OCI-LY1 (cell line): ENCODE results near the gene STX8.
A peak's percentile ranks its signal among the peaks of the same experiment; 100 is the strongest.

ENCODE experiments used
- H2AFZ ChIP-seq: fragments of 200-600 bp; sonication (generic), shearing (Covaris generic); 2 replicates; pipeline ENCODE4 v1.6.0; 2014; ENCODE audit warnings: antibody characterized with exemption, mild to moderate bottlenecking, low read length
- H3F3A ChIP-seq: fragments of 200-600 bp; sonication (generic), shearing (Covaris generic); 2 replicates; pipeline ENCODE4 v1.6.0; 2014; ENCODE audit warnings: mild to moderate bottlenecking, antibody characterized with exemption, low read length, moderate library complexity; ENCODE audit not compliant: insufficient read depth
- H3K27ac ChIP-seq: fragments of 200-600 bp; sonication (generic); 2 replicates; pipeline ENCODE4 v1.5.1; 2014; ENCODE audit warnings: low read length, mixed run types, mild to moderate bottlenecking, low read depth; ENCODE audit not compliant: poor library complexity, severe bottlenecking
- H3K27me3 ChIP-seq: fragments of 200-600 bp; sonication (generic); 2 replicates; pipeline ENCODE4 v1.6.0; 2014; ENCODE audit warnings: antibody characterized with exemption, mild to moderate bottlenecking, low read length, moderate library complexity; ENCODE audit not compliant: insufficient read depth
- H3K36me3 ChIP-seq: fragments of 200-600 bp; sonication (generic); 2 replicates; pipeline ENCODE4 v1.6.1; 2014; ENCODE audit warnings: mild to moderate bottlenecking, antibody characterized with exemption, low read length, moderate library complexity, mixed read lengths; ENCODE audit not compliant: insufficient read depth
- H3K4me1 ChIP-seq: fragments of 200-600 bp; sonication (generic); 2 replicates; pipeline ENCODE4 v1.5.1; 2014; ENCODE audit warnings: mild to moderate bottlenecking, low read length, moderate library complexity; ENCODE audit not compliant: insufficient read depth, severe bottlenecking
- H3K4me2 ChIP-seq: fragments of 200-600 bp; sonication (generic), shearing (Covaris generic); 2 replicates; pipeline ENCODE4 v1.6.1; 2014; ENCODE audit warnings: low read length
- H3K4me3 ChIP-seq: fragments of 200-600 bp; sonication (generic); 2 replicates; pipeline ENCODE4 v1.5.1; 2014; ENCODE audit warnings: low read length, low read depth, mild to moderate bottlenecking, mixed read lengths; ENCODE audit not compliant: poor library complexity, severe bottlenecking
- H3K79me2 ChIP-seq: fragments of 200-600 bp; shearing (Covaris generic); 2 replicates; pipeline ENCODE4 v1.6.1; 2016; ENCODE audit warnings: mixed run types, low read length, mixed read lengths; ENCODE audit not compliant: insufficient read depth
- H3K9ac ChIP-seq: fragments of 200-600 bp; sonication (generic), shearing (Covaris generic); 2 replicates; pipeline ENCODE4 v1.6.1; 2014; ENCODE audit warnings: mild to moderate bottlenecking, low read length, mixed read lengths
- H3K9me2 ChIP-seq: fragments of 200-600 bp; sonication (generic), shearing (Covaris generic); 2 replicates; pipeline ENCODE4 v1.6.1; 2014; ENCODE audit warnings: low read depth, mild to moderate bottlenecking, low read length, mixed read lengths
- H3K9me3 ChIP-seq: fragments of 200-600 bp; shearing (Covaris generic); 2 replicates; pipeline ENCODE4 v1.6.1; 2014; ENCODE audit warnings: low read length, mixed read lengths
- H4K20me1 ChIP-seq: fragments of 200-600 bp; sonication (generic), shearing (Covaris generic); 2 replicates; pipeline ENCODE4 v1.6.0; 2016; ENCODE audit warnings: mild to moderate bottlenecking, low read length; ENCODE audit not compliant: insufficient read depth
- EZH2 ChIP-seq: fragments of 200-600 bp; sonication (generic), shearing (Covaris generic); IDR thresholded peaks from 2 replicates; pipeline ENCODE4 v1.8.0; 2017; ENCODE audit warnings: borderline replicate concordance, mixed run types, mild to moderate bottlenecking, antibody characterized with exemption, low read length, moderate library complexity, mixed read lengths
- TF ChIP-seq, protein P1 (sequence below): fragments of 200-600 bp; sonication (generic), shearing (Covaris generic); IDR thresholded peaks from 2 replicates; pipeline ENCODE4 v1.5.1; 2017; ENCODE audit warnings: mild to moderate bottlenecking, antibody characterized with exemption, low read length, moderate library complexity, mixed read lengths

STX8 gene

DNA sequence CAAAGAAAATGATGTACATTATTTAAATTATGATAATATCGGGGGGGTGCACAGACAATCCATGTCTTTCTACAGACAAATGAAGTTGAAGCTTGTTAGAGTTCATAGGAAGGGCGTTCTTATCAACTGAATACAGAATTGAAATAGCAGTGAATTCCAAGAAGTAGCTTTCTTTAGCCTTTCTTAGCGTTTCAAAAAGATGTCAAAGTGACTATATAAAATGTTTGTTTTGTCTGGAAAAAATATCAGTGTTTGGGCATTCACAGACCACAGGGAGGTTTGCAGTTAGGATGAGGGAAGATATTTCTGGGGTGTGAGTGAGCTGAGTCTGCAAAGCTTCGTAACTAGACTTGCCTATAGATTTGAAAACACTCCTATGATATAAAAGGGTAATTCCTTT, 55.0 kb downstream of the STX8 start:
- H3K9me2 ChIP-seq = no peaks in the 10 kb centered on the region
- H3K27ac ChIP-seq = no peak overlapping the region
- H3K36me3 ChIP-seq = no peaks in the 10 kb centered on the region
- no peak overlapping the region for H2AFZ ChIP-seq
- H3K9me3 ChIP-seq = no peaks in the 10 kb centered on the region
- no peak overlapping the region for H3K4me2 ChIP-seq
- no peak overlapping the region for H3K4me3 ChIP-seq
- H3K9ac ChIP-seq = no peak overlapping the region
- H3K27me3 ChIP-seq = no peaks in the 10 kb centered on the region
- no peaks in the 10 kb centered on the region for H3K4me1 ChIP-seq
- no peaks in the 10 kb centered on the region for H4K20me1 ChIP-seq
- no peaks in the 10 kb centered on the region for H3K79me2 ChIP-seq
- no peak for TF ChIP-seq EZH2
- TF ChIP-seq, protein P1, sequence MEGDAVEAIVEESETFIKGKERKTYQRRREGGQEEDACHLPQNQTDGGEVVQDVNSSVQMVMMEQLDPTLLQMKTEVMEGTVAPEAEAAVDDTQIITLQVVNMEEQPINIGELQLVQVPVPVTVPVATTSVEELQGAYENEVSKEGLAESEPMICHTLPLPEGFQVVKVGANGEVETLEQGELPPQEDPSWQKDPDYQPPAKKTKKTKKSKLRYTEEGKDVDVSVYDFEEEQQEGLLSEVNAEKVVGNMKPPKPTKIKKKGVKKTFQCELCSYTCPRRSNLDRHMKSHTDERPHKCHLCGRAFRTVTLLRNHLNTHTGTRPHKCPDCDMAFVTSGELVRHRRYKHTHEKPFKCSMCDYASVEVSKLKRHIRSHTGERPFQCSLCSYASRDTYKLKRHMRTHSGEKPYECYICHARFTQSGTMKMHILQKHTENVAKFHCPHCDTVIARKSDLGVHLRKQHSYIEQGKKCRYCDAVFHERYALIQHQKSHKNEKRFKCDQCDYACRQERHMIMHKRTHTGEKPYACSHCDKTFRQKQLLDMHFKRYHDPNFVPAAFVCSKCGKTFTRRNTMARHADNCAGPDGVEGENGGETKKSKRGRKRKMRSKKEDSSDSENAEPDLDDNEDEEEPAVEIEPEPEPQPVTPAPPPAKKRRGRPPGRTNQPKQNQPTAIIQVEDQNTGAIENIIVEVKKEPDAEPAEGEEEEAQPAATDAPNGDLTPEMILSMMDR = no peak
- no peaks in the 10 kb centered on the region for H3F3A ChIP-seq

DNA sequence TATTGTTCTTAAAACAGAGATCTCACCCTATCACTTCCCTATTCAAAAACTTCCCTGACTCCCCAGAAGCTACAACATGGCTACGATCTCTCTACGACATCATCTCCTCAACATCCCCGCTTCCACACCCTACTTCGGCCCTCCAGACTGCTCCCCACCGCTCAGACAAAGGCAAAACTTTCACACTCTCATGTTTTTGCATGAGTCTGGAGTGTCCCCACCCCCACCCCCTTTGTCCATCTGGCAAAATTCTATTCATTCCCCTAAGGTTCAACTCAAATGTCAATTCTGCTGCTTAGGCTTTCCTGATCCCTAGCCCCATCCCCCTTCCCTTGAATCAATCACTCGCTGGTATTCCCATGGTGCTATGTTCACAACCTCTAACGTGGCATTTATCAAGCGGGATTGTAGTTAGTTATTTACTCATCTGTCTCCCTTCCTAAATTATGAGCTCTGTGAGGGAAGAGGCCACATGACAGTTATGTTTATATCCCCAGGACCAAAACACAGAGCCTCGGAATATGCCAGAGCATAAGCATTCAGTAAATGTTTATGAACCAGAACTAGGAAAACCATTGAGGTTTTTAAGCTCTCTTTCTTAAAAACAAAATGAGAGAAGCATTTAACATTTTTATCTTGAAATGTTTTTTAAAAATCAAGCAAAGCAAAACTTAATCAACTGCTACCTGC, 55.9 kb downstream of the STX8 start:
- no peaks in the 10 kb centered on the region for H3K4me1 ChIP-seq
- no peaks in the 10 kb centered on the region for H3K27me3 ChIP-seq
- H3K9me3 ChIP-seq = no peaks in the 10 kb centered on the region
- H3K9me2 ChIP-seq = no peaks in the 10 kb centered on the region
- H3F3A ChIP-seq = no peaks in the 10 kb centered on the region
- H3K27ac ChIP-seq = no peak overlapping the region
- H3K4me3 ChIP-seq = no peak overlapping the region
- no peak for TF ChIP-seq EZH2
- TF ChIP-seq, protein P1 = no peak
- H3K9ac ChIP-seq = no peak overlapping the region
- no peaks in the 10 kb centered on the region for H4K20me1 ChIP-seq
- no peaks in the 10 kb centered on the region for H3K36me3 ChIP-seq
- H3K4me2 ChIP-seq = no peak overlapping the region
- H2AFZ ChIP-seq = no peak overlapping the region
- no peaks in the 10 kb centered on the region for H3K79me2 ChIP-seq

DNA sequence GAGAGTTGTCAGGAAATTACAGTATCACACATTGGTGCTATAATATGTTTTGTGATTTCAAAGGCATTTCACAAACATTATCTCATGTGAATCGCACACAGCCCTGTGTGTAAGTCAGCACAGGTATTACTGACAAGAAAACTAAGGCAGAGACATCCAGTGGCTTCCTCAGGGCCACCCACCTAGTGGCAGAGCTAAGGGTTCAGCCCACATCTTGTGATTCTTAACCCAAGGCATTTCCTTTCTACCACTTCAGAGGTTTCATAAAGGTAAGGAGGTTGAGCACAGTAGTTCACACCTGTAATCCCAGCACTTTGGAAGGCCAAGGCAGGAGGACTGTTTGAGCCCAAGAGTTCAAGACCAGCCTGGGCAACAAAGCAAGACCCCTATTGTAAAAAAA, 58.2 kb downstream of the STX8 start:
- no peak overlapping the region for H3K4me2 ChIP-seq
- H3K27ac ChIP-seq = no peak overlapping the region
- no peak overlapping the region for H2AFZ ChIP-seq
- TF ChIP-seq, protein P1 = peak; percentile 9; the same call in 1 of the 2 replicates
- no peak for TF ChIP-seq EZH2
- no peaks in the 10 kb centered on the region for H3K27me3 ChIP-seq
- H3K36me3 ChIP-seq = no peaks in the 10 kb centered on the region
- no peaks in the 10 kb centered on the region for H3K79me2 ChIP-seq
- no peaks in the 10 kb centered on the region for H3K4me1 ChIP-seq
- H4K20me1 ChIP-seq = no peaks in the 10 kb centered on the region
- no peaks in the 10 kb centered on the region for H3K9me2 ChIP-seq
- no peaks in the 10 kb centered on the region for H3F3A ChIP-seq
- H3K9ac ChIP-seq = no peak overlapping the region
- H3K4me3 ChIP-seq = no peak overlapping the region
- H3K9me3 ChIP-seq = no peaks in the 10 kb centered on the region
